ENCODE results near the gene LYPD5. TPM values are rescaled to one million over a fixed set of nuclear protein-coding genes. Genes with fewer than 3 reads are reported as not detected.
"Not testable (repeated sequence)": the region's sequence is repeated elsewhere in the genome, so short reads cannot be mapped to it uniquely, and the experiment has no call there.

LYPD5 gene
- total RNA-seq, 6 experiments from 2014 or later = 0.80 to 0.87 TPM; not detected in 4

DNA sequence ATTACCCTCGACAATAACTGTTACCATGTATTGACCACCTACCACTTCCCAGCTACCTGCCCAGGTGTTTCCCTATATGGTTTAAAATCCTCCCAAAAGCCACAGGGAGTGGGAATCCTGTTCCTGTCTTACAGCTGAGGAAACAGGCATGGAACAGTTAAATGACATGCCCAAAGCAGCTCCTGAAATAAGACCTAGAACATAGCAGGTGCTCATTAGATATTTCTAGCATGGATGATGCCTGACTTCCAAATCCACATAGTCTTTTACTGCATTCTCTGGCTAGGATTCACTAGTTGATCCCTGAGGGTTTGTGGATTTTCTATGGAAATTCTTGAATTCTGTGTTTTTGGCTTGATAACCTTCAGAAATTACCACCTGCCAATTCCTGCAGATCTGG lies 34.4 kb downstream of the LYPD5 start:
- no peak overlapping the region for H3K27ac ChIP-seq
- no peaks in the 10 kb centered on the region for H3K36me3 ChIP-seq
- ATAC-seq = no peak
- no peaks in the 10 kb centered on the region for H3K27me3 ChIP-seq
- no peaks in the 10 kb centered on the region for H3K9me3 ChIP-seq
- intact Hi-C loops (cut with DNase I) = no loop called here
- no peak for DNase-seq
- no peak overlapping the region for H3K4me3 ChIP-seq
- WGBS (ENCODE audit: insufficient coverage, low coverage, low lambda C conversion rate, missing lambda C conversion rate) = no CpG with 5 or more reads among the region's 1 CpG
- TF ChIP-seq CTCF (IDR thresholded peaks at IDR 0.05) (no peak), POLR2A (IDR thresholded peaks at IDR 0.05) (no peak)
- no peaks in the 10 kb centered on the region for H3K4me1 ChIP-seq

DNA sequence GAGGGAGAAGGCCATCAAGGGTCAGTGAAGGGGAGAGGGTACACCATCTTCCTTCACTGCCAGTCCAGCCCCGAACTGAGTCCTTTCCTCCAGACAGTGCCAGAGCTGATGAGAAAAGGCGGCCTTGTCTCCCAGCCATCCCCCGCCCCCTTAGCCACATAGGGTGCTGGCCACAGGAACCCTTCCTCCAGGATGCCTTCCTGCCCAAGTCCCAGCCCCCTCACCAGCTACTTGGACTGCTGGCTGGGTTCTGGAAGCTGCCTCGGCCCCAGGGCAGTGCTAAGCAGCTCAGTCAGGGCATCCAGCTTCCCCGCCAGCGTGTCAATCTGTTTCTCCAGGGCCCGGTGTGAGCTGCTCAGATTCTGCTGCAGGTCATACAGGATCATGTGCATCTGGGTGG lies 34.9 kb downstream of the LYPD5 start:
- Histone ChIP-seq H3K27me3 (no peaks in the 10 kb centered on the region), H3K27ac (no peak overlapping the region), H3K36me3 (no peaks in the 10 kb centered on the region), H3K9me3 (no peaks in the 10 kb centered on the region), H3K4me1 (no peaks in the 10 kb centered on the region), H3K4me3 (no peak overlapping the region)
- no CpG with 5 or more reads among the region's 7 CpGs for WGBS (ENCODE audit: insufficient coverage, low coverage, low lambda C conversion rate, missing lambda C conversion rate)
- DNase-seq (no peak), ATAC-seq (no peak)
- intact Hi-C loops (cut with DNase I) = no loop called here
- TF ChIP-seq CTCF (IDR thresholded peaks at IDR 0.05) = no peak
- no peak for TF ChIP-seq POLR2A (IDR thresholded peaks at IDR 0.05)

DNA sequence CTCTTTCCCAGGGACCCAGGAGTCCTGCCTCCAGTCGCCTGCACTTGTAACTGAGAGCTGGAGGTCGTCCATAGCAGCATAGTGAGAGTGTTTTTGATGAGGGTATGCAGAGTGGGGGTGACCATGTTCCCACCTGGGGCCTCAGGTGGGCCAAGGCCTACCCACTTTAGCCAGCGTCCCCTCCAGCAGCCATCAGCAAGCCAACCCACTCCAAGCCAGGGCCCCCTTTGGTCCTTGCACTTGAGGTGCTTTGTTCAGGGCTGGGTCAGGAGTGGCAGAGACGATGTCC lies 35.5 kb downstream of the LYPD5 start:
- Histone ChIP-seq H3K27me3 (no peaks in the 10 kb centered on the region), H3K4me1 (no peaks in the 10 kb centered on the region), H3K36me3 (no peaks in the 10 kb centered on the region), H3K27ac (no peak overlapping the region), H3K9me3 (no peaks in the 10 kb centered on the region), H3K4me3 (no peak overlapping the region)
- no CpG with 5 or more reads among the region's 4 CpGs for WGBS (ENCODE audit: insufficient coverage, low coverage, low lambda C conversion rate, missing lambda C conversion rate)
- intact Hi-C loops (cut with DNase I) = no loop called here
- no peak for TF ChIP-seq CTCF (IDR thresholded peaks at IDR 0.05)
- no peak for ATAC-seq
- no peak for DNase-seq

GRCh38 chr19:43765109-43765876 lies 37.0 kb downstream of the LYPD5 start:
- Histone ChIP-seq H3K9me3 (no peaks in the 10 kb centered on the region), H3K27ac (no peak overlapping the region), H3K27me3 (no peaks in the 10 kb centered on the region), H3K4me1 (no peaks in the 10 kb centered on the region), H3K36me3 (no peaks in the 10 kb centered on the region), H3K4me3 (no peak overlapping the region)
- TF ChIP-seq POLR2A (IDR thresholded peaks at IDR 0.05) = no peak
- TF ChIP-seq CTCF (IDR thresholded peaks at IDR 0.05) = no peak
- DNase-seq (peak in 1 of 3 donors; percentile 37), ATAC-seq (peak in 3 of 4 donors; percentile 13 to 62 (median 23))
- intact Hi-C loops (cut with DNase I) = no loop called here
- 62% methylated on average over 8 of the region's 16 CpGs for WGBS (ENCODE audit: insufficient coverage, low coverage, low lambda C conversion rate, missing lambda C conversion rate)

- H3K9me3 ChIP-seq; H3K27me3 ChIP-seq; intact Hi-C loops (cut with DNase I); H3K36me3 ChIP-seq; H3K27ac ChIP-seq; H3K4me1 ChIP-seq; H3K4me3 ChIP-seq; ATAC-seq: not testable (repeated sequence)
- DNase-seq = peak in 1 of 3 donors; percentile 3
- WGBS (ENCODE audit: insufficient coverage, low coverage, low lambda C conversion rate, missing lambda C conversion rate) = 58% methylated on average over 6 of the region's 8 CpGs
These were observed 37.6 kb downstream of the LYPD5 start for GRCh38 chr19:43764684-43765083.

Measured in right lobe of liver (tissue), 6 donors.